NT2/D1 (cell line): Measurements from ENCODE around the gene AFAP1L1.

Source experiments
- SUZ12 ChIP-seq: IDR thresholded peaks from 2 replicates; pipeline ENCODE4 v1.6.1; 2011; ENCODE audit not compliant: insufficient read length, insufficient read depth; ENCODE audit errors: extremely low read depth
- YY1 ChIP-seq: IDR thresholded peaks from 2 replicates; pipeline ENCODE4 v1.6.1; 2011; ENCODE audit not compliant: insufficient read length, insufficient read depth

- TF ChIP-seq YY1 (no peak), SUZ12 (no peak)
Observed at GRCh38 chr5:149376104-149376503, 104.4 kb downstream of the AFAP1L1 start.
